ENCODE data around the gene LIME1. TPM values are rescaled to one million over a fixed set of nuclear protein-coding genes. Genes with fewer than 3 reads are reported as not detected.
"Not testable (repeated sequence)": the region's sequence is repeated elsewhere in the genome, so short reads cannot be mapped to it uniquely, and the experiment has no call there.

The LIME1 gene
- total and polyA plus RNA-seq, 10 of the 15 experiments (the other 5 are each of a cell fraction or from before 2014, with no cell fraction given) = 0.35 to 154 (median 49.9) TPM

- DNase-seq (ENCODE audit: low read depth, low spot score); FAIRE-seq; in situ Hi-C loops (cut with MboI); H3K4me3 ChIP-seq; BruUV-seq (replicated peaks); H4K20me1 ChIP-seq (ENCODE audit: control insufficient read depth, insufficient read depth); ATAC-seq; H3K9me3 ChIP-seq (replicated peaks; ENCODE audit: control insufficient read depth, insufficient read depth, low read length); RAD21 ChIA-PET (ENCODE audit: unreplicated experiment); H2AFZ ChIP-seq (ENCODE audit: control insufficient read depth, low read depth, low read length); H3K27me3 ChIP-seq (replicated peaks in 1 of 2; ENCODE audit: control insufficient read depth in 2 of 2, insufficient read depth in 2 of 2, low read length in 1 of 2); intact Hi-C loops (cut with micrococcal nuclease; ENCODE audit: unreplicated experiment): not testable (repeated sequence)
- Histone ChIP-seq H3K9ac (ENCODE audit: control insufficient read depth, insufficient read depth, low read length) (peak overlapping the region; percentile 42; the same call in 1 of the 2 replicates), H3K4me1 (ENCODE audit: control insufficient read depth, insufficient read depth, low read length) (peaks cover 54% of the 10 kb centered on the region), H3K27ac (ENCODE audit: control insufficient read depth, insufficient read depth) (peak overlapping the region; percentile 93), H3K79me2 (ENCODE audit: control insufficient read depth, insufficient read depth, low read length) (peaks cover 21% of the 10 kb centered on the region), H3K36me3 (ENCODE audit: control insufficient read depth in 2 of 2, insufficient read depth in 2 of 2, low read length in 1 of 2) (peaks cover 6 to 21% of the 10 kb centered on the region in 2 experiments; a peak in 3 of 4 replicates), H3K4me2 (ENCODE audit: control insufficient read depth, insufficient read depth) (peak overlapping the region; percentile 53)
- SMC1A ChIA-PET (ENCODE audit: uncharacterized antibody, unreplicated experiment) = interaction anchor here (0.9 kb wide), 1 partner anchor 22 kb away, joined by 3 read pairs; the partner anchor contains the start of genes ARFRP1 and ZGPAT
- TF ChIP-seq MXI1 (IDR thresholded peaks at IDR 0.05; ENCODE audit: low read depth, low read length) (0 out of 2 replicates have a peak, but pooled peaks have one; percentile 2), SMARCA5 (IDR thresholded peaks at IDR 0.05) (peak; percentile 11; the same call in 1 of the 2 replicates), ZNF217 (IDR thresholded peaks at IDR 0.05) (peak; percentile 97), POLR2AphosphoS5 (IDR thresholded peaks at IDR 0.05; ENCODE audit: low read length) (0 out of 2 replicates have a peak, but pooled peaks have one; percentile 19), NKRF (conservative IDR thresholded peaks at IDR 0.05) (0 out of 2 replicates have a peak, but pooled peaks have one; percentile 59), HDGF (IDR thresholded peaks at IDR 0.05) (0 out of 2 replicates have a peak, but pooled peaks have one; percentile 29), CHD4 (IDR thresholded peaks at IDR 0.05) (peak; percentile 97)
- 31% methylated on average over 18 of the region's 18 CpGs for WGBS (ENCODE audit: insufficient coverage, insufficient replicate concordance, low lambda C conversion rate, missing lambda C conversion rate)
- CTCF ChIA-PET = interaction anchor here (0.8 kb wide), 1 partner anchor 192 kb away, joined by 3 read pairs; no protein-coding TSS in a partner anchor
- POLR2A ChIA-PET = interaction anchor here (0.7 kb wide), 2 partner anchors 14 to 89 kb away, joined by 3 to 4 read pairs; no protein-coding TSS in a partner anchor
Measured at GRCh38 chr20:63730189-63730733, 6.2 kb upstream of the LIME1 start.

All from GM12878 (cell line).